Left colon (tissue), 2 donors: ENCODE data around the gene EIF4G3. TPM values are rescaled to one million over a fixed set of nuclear protein-coding genes. Genes with fewer than 3 reads are reported as not detected.
"Not testable (repeated sequence)": the region's sequence is repeated elsewhere in the genome, so short reads cannot be mapped to it uniquely, and the experiment has no call there.

Experiments
- ATAC-seq: fragments of 200-7000 bp; cut with Tn5 transposase; one replicate; pipeline ENCODE4 v1.9.1; 2020; ENCODE audit warnings: mild to moderate bottlenecking, moderate library complexity
- DNase-seq, 2 donors: peaks; one replicate each; pipeline ENCODE4 v3.0.0-alpha.2; 2020
- intact Hi-C, 2 donors: fragments of 100-400 bp; cut with DNase I in 1 of 2; cut with micrococcal nuclease in 1 of 2; formaldehyde crosslinking; loops; one replicate each; pipeline versions ENCODE4 v1.11.2 to v1.14.0; 2022; cut with DNase I, micrococcal nuclease
- total RNA-seq, 2 donors: library from RNA; stranded (reverse); fragmentation: NEBNext Ultra II Directional; extraction: Animal tissue kit (Norgen Biotek cat#: 25700); gene quantifications; one replicate each; pipeline ENCODE4 v1.2.1, GENCODE V29; 2021
- donor health status: DM: no; HTN: no; CAD: no.
- donor health status: DM: yes; HTN: yes; CAD: no.

The EIF4G3 gene
- total RNA-seq, 2 donors from 2014 or later, result 75.1 to 80.0 TPM

GRCh38 chr1:21024136-21024896 lies 152.4 kb downstream of the EIF4G3 start:
- intact Hi-C loops, DNase-seq, ATAC-seq: not testable (repeated sequence)

GRCh38 chr1:21022279-21023040 lies 154.2 kb downstream of the EIF4G3 start:
- ATAC-seq (peak; percentile 98), DNase-seq (peak; percentile 26 to 68)
- intact Hi-C loops, result no loop called here

DNA sequence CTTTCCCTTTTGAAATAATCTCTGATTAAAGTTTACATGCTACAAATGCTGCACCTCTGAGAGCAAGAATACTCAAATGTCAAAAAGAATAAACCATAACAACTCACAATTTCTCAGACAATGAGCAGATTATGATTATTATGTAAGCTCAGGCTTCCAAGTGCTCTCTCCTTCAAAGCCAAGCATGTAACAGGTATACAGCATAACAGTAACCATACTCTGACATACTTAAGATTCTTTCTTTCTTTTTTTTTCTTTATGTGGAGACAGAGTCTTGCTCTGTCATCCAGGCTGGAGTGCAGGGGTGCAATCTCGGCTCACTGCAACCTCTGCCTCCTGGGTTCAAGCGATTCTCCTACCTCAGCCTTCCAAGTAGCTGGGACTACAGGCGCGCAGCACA lies 155.4 kb downstream of the EIF4G3 start:
- ATAC-seq (no peak), DNase-seq (no peak)
- intact Hi-C loops, result no loop called here

DNA sequence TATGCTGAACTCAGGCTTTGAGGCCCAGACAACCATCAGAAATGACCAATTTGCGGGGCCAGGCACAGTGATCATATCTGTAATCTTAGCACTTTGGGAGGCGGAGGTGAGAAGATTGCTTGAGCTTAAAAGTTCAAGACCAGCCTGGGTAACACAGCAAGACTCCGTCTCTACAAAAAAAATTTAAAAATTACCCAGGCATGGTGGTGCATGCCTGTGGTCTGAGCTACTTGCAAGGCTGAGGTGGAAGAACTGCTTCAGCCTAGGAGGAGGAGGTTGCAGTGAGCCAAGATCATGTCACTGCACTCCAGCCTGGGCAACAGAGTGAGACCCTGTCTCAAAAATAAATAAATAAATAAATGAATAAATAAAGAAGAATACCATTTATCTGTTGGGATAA lies 156.5 kb downstream of the EIF4G3 start:
- ATAC-seq, result no peak
- intact Hi-C loops, result no loop called here
- DNase-seq, result no peak

DNA sequence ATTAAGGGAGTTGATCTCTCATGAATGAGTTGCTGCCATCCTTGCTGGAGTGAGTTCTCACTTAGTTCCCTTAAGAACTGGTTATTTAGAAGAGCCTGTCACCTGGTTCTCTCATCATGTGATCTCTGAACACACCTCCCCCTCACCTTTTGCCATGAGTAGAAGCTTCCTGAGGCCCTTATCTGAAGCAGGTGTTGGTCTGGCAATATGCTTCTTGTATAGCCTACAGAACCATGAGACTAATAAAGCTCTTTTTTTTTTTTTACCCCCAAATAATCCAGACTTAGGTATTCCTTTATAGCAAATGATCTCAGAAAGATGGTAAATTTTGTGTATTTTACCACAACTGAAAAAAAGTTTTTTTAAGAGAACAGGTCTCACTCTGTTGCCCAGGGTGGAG lies 158.0 kb downstream of the EIF4G3 start:
- ATAC-seq (no peak), DNase-seq (no peak)
- intact Hi-C loops, result no loop called here

DNA sequence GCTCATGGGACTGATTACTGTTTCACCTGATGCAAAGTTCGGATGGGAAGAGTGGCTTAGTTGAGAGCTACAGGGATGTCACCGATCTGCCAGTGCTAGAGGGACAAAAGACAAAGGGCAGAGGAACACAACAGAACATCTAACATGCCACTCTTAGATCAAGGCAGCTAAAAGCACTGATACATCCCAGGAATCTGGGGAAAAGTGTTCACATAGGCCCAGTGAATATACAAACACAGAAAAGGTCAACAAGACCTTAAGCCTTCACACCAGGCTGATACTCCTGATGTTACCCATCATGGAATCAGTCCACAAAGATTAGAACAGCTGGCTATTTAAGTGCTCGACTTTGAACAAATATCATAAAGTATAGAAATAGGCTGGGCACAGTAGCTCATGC lies 163.2 kb downstream of the EIF4G3 start:
- ATAC-seq, result peak; percentile 64
- DNase-seq, result no peak
- intact Hi-C loops, result no loop called here

GRCh38 chr1:21012937-21013336 lies 163.8 kb downstream of the EIF4G3 start:
- DNase-seq (no peak), ATAC-seq (no peak)
- intact Hi-C loops, result no loop called here

DNA sequence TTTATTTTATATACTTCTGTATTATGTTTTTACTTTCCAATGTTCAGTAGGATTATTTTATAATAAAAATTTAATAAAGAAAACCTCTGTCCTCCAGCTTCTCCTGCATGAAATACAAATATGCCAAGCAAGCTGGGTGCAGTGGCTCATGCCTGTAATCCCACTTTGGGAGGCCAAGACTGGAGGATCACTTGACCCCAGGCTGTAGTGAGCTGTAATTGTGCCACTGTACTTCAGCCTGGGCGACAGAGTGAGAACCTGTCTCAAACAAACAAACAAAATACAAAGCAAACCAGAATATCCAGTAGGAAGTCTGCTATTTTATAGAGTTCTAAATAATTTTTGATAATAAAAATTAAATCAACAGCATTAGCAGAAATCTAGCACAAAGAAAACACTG lies 168.8 kb downstream of the EIF4G3 start:
- ATAC-seq (no peak), DNase-seq (no peak)
- intact Hi-C loops, result no loop called here

DNA sequence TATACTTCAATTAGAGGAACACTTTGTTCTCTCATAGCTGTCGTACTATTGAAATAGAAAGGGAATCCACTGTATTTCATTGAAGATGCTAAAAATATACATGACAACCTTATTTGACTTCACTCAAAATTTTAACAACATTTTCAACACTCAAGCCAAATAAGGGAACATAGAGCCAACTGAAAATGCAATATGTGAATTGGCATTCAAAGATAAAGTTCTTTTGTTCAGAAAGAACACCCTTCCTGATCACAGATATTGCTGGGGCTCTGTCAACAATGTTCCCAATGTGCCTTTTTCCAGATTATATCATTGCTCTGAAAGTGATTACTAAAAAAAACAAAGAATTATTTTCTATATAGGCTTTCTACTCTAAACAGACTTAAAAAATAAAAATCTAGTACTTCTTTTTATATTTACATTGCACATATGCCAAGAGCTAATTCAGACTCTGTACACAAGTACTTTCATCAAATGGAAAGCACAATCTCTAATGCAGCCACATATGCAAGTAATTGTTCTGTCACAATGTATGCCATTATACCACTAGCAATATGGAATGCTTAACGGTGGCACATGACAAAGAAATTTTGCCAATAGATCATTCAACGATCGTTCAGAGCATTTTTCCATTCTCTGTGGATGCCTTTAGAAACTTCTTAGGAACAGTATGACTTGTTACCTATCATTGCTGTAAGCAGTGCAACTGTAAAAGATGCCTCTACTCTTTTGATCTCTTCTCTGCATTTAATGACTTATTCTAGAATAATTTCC lies 171.0 kb downstream of the EIF4G3 start:
- ATAC-seq (no peak), DNase-seq (no peak)
- intact Hi-C loops, result no loop called here

- no peak for DNase-seq
- ATAC-seq, result no peak
- intact Hi-C loops, result no loop called here
Observed at GRCh38 chr1:21003281-21004045, 173.2 kb downstream of the EIF4G3 start.

DNA sequence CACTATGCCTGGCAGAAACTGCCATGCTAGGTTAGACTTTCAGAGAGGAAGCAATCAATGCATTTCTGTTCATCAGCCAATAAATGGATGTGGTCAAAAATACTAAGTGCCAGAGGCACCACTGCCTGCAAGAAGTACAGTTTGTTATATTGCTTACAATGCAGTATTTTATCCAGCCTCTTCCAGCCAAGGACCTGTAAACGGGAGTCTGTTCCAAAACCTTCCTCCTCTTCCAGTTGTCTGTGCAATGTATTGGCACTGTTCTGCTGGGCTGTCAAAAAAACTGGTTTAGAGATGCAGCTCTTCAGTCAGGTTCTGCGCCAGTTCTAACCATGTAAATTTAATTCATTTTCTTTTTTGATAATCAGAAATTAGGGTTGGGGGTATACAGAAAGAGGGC lies 175.7 kb downstream of the EIF4G3 start:
- intact Hi-C loops, result no loop called here
- ATAC-seq, result no peak
- DNase-seq, result no peak

- intact Hi-C loops, result no loop called here
- no peak for DNase-seq
- ATAC-seq, result no peak
Observed at GRCh38 chr1:21000245-21000594, 176.5 kb downstream of the EIF4G3 start.

DNA sequence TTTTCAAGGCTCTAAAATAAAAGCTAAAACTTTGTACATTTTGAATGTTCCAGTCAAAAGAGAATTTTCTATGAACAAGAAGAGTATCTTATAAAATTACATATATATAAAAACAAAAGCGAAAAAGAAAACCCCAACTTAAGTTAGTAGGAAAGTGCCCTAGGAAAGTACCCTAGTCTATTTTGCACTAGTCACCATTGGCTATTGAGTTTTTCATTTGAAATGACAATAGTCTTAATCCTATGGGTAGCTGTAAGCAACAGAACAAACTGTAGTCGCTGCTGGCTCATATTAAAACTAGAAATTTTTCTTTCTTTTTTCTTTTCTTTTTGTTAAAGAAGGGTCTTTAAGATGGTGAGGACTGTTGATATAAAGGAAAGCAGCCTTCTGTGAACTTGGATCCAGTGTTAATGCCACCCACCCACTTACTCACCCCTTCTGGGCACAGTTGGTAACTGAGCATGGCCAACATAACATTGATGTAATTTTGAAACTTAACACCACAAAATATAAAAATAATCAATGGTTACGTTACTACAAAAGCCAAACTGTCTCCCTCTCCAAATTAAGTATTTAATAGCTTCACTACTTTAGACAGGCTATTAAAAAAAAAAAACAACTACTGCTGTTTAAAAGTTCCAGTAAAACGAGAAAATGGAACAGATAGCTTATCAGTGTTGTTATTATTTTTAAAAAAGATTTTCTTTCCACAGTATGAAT lies 177.0 kb downstream of the EIF4G3 start:
- no peak for ATAC-seq
- intact Hi-C loops, result no loop called here
- no peak for DNase-seq

DNA sequence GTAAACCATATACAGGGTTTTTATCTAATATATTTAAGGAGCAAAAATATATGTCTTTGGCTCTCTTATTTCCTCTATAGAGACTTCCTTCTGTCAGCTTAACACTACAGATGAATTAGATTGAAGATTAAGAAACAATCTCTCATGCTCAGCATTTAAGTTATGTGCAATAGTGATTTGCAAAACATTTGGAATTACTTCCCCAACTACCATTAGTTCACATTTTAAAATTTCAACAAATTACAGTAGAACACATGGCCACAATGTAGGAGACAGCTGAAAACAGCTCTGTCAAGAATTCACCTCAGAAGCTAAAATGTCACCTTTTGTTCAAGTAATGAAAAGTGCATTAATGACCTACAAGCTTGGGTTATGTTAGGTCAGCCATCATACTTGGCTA lies 177.9 kb downstream of the EIF4G3 start:
- no peak for DNase-seq
- intact Hi-C loops, result no loop called here
- no peak for ATAC-seq

DNA sequence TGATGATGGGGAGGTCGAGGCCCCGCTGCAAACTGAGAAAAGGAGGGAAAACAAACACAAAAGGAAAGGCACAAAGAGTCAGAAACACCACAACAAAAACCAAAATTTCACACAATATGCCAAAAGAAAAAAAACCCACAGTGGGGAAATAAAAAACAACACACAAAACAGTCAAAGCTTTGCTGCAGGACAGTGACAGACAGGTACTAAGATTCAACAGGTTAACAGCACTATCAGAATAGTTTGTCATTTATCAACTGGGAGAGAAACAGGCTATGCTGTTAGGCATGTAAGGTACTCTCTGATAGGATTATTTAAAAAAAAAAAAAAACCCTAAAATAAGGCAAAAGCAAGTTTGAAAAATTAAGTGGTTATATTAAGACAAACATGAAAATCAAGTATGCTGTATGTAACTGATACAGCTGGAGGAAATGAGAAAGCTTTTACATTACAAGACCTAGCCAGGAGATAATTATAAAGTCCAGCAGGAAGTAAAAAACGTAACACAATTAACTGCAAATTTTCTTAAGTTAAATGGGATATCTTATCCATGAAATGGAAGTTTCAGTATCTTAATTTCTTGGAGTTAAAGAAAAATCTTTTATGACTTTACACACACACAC lies 179.0 kb downstream of the EIF4G3 start:
- intact Hi-C loops, result no loop called here
- peak; percentile 51 for ATAC-seq

GRCh38 chr1:20996554-20996953 lies 180.1 kb downstream of the EIF4G3 start:
- DNase-seq (no peak), ATAC-seq (peak; percentile 69)
- intact Hi-C loops, result no loop called here

More for the DNA sequence above, 179.0 kb downstream of the EIF4G3 start:
- DNase-seq, result no peak

DNA sequence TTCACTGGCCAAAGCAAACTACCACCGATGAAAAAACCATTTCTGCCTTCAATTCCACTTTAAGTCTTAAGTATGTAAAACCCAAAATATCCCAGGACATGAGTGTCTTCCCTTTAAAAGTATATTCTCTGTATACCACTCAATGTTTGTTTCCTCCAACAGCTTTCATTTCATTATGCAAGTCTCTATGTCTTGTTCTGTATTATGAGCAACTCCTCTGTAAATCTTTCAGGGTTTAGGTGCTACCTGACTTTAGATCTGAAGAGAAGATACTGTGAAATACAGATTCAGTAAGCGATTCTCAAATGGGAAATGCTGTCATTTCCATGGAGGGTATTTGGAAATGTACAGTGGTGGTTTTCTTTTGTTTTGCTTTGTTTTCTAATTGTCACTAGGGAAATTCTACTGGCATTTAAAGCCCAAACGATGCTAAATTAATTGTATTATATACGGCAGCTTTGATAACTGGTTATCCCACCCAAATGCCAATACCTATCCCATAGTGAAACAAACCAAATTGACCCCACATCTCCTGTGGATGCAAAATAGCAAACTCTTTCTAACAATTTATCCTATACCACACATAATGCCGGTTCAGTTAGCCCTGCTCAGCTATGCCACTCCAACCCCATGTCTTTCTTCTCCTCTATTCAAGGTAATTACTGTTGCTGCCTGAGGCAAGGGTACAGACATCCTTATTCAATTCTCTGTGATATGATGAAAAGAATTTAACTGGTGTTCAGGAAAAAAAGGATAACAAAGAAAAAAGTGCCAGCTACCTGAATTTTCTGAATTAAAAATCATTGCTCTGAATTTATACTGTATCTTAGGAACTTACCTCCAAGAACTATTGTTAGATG lies 182.8 kb downstream of the EIF4G3 start:
- no peak for ATAC-seq
- DNase-seq, result no peak
- intact Hi-C loops, result no loop called here
